OCI-LY3 (cell line): ENCODE data around the gene COPB2.

Experiments used
- H2AFZ ChIP-seq: fragments of 200-600, 300-600 bp; shearing (Covaris generic); 2 replicates; pipeline ENCODE4 v1.6.0; 2014; ENCODE audit warnings: antibody characterized with exemption, low read depth, low read length
- H3K27ac ChIP-seq: fragments of 200-600, 300-600 bp; sonication (generic); 2 replicates; pipeline ENCODE4 v1.5.1; 2014; ENCODE audit warnings: mild to moderate bottlenecking, low read length, moderate library complexity, mixed read lengths
- H3K27me3 ChIP-seq: fragments of 200-600, 300-600 bp; sonication (generic); 2 replicates; pipeline ENCODE4 v1.6.1; 2014; ENCODE audit warnings: low read depth, low read length, mixed read lengths
- H3K36me3 ChIP-seq: fragments of 200-600, 300-600 bp; sonication (generic); replicated peaks from 2 replicates; pipeline ENCODE3; 2014; ENCODE audit warnings: low read depth, low read length, mixed read lengths
- H3K4me1 ChIP-seq: fragments of 300-600, 200-600 bp; sonication (generic); 2 replicates; pipeline ENCODE4 v1.6.1; 2014; ENCODE audit warnings: low read length, mixed read lengths
- H3K4me2 ChIP-seq: fragments of 200-600, 300-600 bp; sonication (generic); 2 replicates; pipeline ENCODE4 v1.6.1; 2014; ENCODE audit warnings: low read length, mixed read lengths
- H3K4me3 ChIP-seq: fragments of 300-600, 200-600 bp; sonication (generic); 2 replicates; pipeline ENCODE4 v1.5.1; 2014; ENCODE audit warnings: antibody characterized with exemption, mild to moderate bottlenecking, low read length, moderate library complexity
- H3K79me2 ChIP-seq: fragments of 300-600, 200-600 bp; shearing (Covaris generic); 2 replicates; pipeline ENCODE4 v1.6.1; 2014; ENCODE audit warnings: mild to moderate bottlenecking, low read length, mixed read lengths
- H3K9ac ChIP-seq: fragments of 300-600, 200-600 bp; shearing (Covaris generic); 2 replicates; pipeline ENCODE4 v1.6.0; 2014; ENCODE audit warnings: mild to moderate bottlenecking, low read length, moderate library complexity
- H3K9me3 ChIP-seq: fragments of 200-600, 300-600 bp; shearing (Covaris generic); 2 replicates; pipeline ENCODE4 v1.6.1; 2014; ENCODE audit warnings: low read length, mixed read lengths; ENCODE audit not compliant: insufficient read depth
- H4K20me1 ChIP-seq: fragments of 200-600, 300-600 bp; sonication (generic); 2 replicates; pipeline ENCODE4 v1.6.1; 2016; ENCODE audit warnings: low read length, mixed read lengths; ENCODE audit not compliant: insufficient read depth
- EZH2phosphoT487 ChIP-seq: fragments of 200-600 bp; shearing (Covaris generic); IDR thresholded peaks from 2 replicates; pipeline ENCODE4 v1.6.1; 2018; ENCODE audit warnings: antibody characterized with exemption, mixed run types, low read depth
- TF ChIP-seq, protein P1 (sequence below): fragments of 200-600, 300-600 bp; sonication (generic); IDR thresholded peaks from 2 replicates; pipeline ENCODE4 v1.5.1; 2014; ENCODE audit warnings: antibody characterized with exemption, low read length, low read depth

Gene COPB2

DNA sequence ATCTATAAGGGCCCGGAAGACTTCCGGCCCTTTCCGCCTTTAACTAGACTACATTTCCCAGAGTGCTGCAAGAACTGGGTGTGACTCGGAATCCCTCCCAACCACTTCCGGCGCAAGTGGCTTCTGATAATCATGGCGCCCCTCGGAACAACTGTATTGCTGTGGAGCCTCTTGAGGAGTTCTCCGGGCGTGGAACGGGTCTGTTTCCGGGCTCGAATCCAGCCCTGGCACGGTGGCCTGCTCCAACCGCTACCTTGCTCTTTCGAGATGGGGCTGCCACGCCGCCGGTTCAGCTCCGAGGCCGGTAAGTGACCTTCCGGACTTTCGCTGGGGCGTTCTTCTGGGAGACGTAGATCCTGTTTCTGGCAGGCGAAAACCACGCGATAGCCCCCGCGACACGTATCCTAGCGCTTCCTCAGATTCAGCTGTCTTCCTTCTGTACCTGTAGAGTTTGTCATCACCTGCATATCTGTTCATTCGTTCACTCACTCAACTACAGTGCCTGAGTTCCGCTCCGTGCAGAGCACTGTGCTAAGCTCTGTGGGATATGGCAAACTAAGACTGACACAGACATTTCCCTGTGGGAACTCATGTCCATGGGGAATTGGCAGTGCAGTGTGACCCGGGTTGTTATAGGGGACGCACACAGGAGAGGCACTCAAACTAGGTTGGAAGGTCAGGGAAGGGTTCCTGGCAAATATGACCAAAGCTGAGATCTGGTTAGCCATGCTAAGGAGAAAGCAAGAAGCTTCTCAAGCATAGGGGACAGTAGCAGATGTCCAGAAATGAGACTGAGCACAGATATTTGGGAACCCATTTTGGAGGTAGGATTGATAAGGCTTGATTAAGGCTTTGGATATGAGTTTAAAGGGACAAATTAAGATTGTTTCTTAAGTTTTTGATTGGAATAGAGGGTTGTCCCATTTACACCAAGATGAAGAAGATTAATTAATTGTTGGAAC lies 45.3 kb downstream of the COPB2 start, which contains the start of gene MRPS22:
TSS of gene MRPS22 (plus strand) at position 126 of the 962 bp plus-strand sequence. CDS start at position 133, 7 bp downstream.
- Histone ChIP-seq H3K27ac (peak within 1 kb of the TSS; percentile 43), H3K9me3 (no peaks in the 10 kb centered on the region), H3K4me3 (peak within 1 kb of the TSS; percentile 98), H3K9ac (peak within 1 kb of the TSS; percentile 74), H2AFZ (peak within 1 kb of the TSS; percentile 97), H4K20me1 (no peaks in the 10 kb centered on the region; the same call in 1 of the 2 replicates), H3K79me2 (peaks cover 24% of the 10 kb centered on the region), H3K27me3 (no peaks in the 10 kb centered on the region; the same call in 1 of the 2 replicates), H3K36me3 (peaks cover 6% of the 10 kb centered on the region), H3K4me2 (peak within 1 kb of the TSS; percentile 95), H3K4me1 (peaks cover 8% of the 10 kb centered on the region)
- TF ChIP-seq, protein P1, sequence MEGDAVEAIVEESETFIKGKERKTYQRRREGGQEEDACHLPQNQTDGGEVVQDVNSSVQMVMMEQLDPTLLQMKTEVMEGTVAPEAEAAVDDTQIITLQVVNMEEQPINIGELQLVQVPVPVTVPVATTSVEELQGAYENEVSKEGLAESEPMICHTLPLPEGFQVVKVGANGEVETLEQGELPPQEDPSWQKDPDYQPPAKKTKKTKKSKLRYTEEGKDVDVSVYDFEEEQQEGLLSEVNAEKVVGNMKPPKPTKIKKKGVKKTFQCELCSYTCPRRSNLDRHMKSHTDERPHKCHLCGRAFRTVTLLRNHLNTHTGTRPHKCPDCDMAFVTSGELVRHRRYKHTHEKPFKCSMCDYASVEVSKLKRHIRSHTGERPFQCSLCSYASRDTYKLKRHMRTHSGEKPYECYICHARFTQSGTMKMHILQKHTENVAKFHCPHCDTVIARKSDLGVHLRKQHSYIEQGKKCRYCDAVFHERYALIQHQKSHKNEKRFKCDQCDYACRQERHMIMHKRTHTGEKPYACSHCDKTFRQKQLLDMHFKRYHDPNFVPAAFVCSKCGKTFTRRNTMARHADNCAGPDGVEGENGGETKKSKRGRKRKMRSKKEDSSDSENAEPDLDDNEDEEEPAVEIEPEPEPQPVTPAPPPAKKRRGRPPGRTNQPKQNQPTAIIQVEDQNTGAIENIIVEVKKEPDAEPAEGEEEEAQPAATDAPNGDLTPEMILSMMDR = no peak
- TF ChIP-seq EZH2phosphoT487 = no peak

DNA sequence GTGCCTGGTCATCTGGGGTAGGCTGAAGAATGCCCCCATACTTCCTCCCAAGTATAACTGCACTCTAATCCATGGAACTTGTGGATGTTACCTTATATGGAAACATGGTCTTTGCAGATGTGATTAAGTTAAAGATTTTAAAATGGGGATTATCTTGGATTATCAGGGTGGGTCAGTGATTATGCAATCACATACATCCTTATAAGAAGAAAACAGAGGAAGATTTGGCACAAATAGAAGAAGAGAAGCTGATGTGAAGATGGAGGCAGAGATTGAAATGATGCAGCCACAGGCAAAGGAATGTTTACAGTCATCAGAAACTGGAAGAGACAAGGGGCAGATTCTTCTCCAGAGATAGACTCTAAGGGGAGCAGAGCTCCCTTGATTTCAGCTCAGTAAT lies 47.4 kb downstream of the COPB2 start:
- no peaks in the 10 kb centered on the region; the same call in 1 of the 2 replicates for H4K20me1 ChIP-seq
- H3K36me3 ChIP-seq = no peaks in the 10 kb centered on the region
- TF ChIP-seq, protein P1 = no peak
- no peak for TF ChIP-seq EZH2phosphoT487
- no peak overlapping the region for H2AFZ ChIP-seq
- H3K9ac ChIP-seq = no peak overlapping the region
- no peak overlapping the region for H3K4me2 ChIP-seq
- no peak overlapping the region for H3K4me3 ChIP-seq
- H3K9me3 ChIP-seq = no peaks in the 10 kb centered on the region
- no peak overlapping the region for H3K27ac ChIP-seq
- no peaks in the 10 kb centered on the region; the same call in 1 of the 2 replicates for H3K27me3 ChIP-seq
- H3K4me1 ChIP-seq = peaks cover 8% of the 10 kb centered on the region
- peaks cover 24% of the 10 kb centered on the region for H3K79me2 ChIP-seq

DNA sequence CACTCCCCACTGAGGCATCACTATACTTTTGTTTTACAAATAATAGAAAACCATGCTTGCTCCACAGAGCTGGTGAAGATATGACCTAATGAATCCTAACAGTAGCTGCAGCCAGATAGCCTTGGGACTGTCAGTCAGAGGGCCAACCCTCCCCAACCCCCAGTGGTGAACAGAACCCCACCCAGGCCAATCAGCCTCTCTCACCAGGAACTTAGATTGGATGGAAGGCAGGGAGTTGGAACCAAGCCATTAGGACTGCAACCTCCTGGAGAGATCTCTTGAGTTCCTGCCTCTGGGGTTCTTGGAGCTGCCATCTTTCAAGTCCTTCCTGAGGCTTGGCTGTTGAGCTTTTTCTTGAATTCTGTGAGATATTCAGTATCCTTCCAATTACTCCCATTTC lies 48.7 kb downstream of the COPB2 start:
- Histone ChIP-seq H3K27ac (no peak overlapping the region), H3K36me3 (no peaks in the 10 kb centered on the region), H3K4me2 (no peak overlapping the region), H2AFZ (no peak overlapping the region), H4K20me1 (no peaks in the 10 kb centered on the region), H3K4me1 (peaks cover 8% of the 10 kb centered on the region), H3K79me2 (peaks cover 19% of the 10 kb centered on the region), H3K9ac (no peak overlapping the region), H3K4me3 (no peak overlapping the region), H3K9me3 (no peaks in the 10 kb centered on the region), H3K27me3 (no peaks in the 10 kb centered on the region; the same call in 1 of the 2 replicates)
- no peak for TF ChIP-seq EZH2phosphoT487
- TF ChIP-seq, protein P1 = no peak

DNA sequence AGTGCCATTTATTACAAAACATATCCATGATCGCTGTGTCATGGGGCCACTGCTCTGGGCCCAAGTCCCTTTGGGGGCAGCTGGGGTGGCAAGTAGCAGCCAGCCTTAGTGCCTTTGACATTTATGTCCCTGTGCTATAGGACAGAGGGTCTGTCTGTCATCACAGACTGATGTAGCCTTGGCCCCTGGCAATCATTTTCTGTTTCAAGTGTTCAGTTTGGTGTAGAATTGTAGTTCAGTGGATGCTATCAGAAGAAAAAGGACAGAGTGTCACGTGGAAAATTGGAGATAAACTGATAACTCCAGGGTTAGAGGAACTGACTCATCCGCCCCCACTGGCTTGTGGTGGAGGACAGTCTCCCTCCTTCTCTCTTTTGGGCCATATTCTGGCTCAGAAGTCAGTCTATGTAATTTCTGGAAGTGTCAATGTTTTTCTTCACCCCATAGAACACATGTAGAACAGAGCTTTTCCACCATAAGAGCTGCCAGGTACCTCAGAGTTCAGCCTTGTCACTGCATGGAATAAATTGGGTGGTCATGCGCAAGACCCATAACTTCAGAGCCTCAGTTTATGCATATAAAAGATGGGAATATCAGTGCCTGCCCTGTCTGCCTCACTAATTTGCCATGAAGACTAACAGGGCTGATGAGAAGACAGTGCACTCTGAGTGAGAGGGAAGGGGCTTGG lies 50.1 kb downstream of the COPB2 start:
- H3K79me2 ChIP-seq = peaks cover 5% of the 10 kb centered on the region
- no peaks in the 10 kb centered on the region for H4K20me1 ChIP-seq
- no peak overlapping the region for H2AFZ ChIP-seq
- no peaks in the 10 kb centered on the region for H3K36me3 ChIP-seq
- no peaks in the 10 kb centered on the region for H3K4me1 ChIP-seq
- no peaks in the 10 kb centered on the region for H3K9me3 ChIP-seq
- H3K27ac ChIP-seq = no peak overlapping the region
- H3K9ac ChIP-seq = no peak overlapping the region
- TF ChIP-seq, protein P1 = no peak
- no peak for TF ChIP-seq EZH2phosphoT487
- no peaks in the 10 kb centered on the region; the same call in 1 of the 2 replicates for H3K27me3 ChIP-seq
- H3K4me3 ChIP-seq = no peak overlapping the region
- H3K4me2 ChIP-seq = no peak overlapping the region
